ES-I3 (cell line): ENCODE results near the gene FBXW5.

ENCODE experiments used
- H3K36me3 ChIP-seq: 2 replicates; pipeline ENCODE4 v1.6.1; 2013; ENCODE audit warnings: mild to moderate bottlenecking, low read length, control low read depth, moderate library complexity; ENCODE audit not compliant: insufficient read depth
- H3K4me1 ChIP-seq: 2 replicates; pipeline ENCODE4 v1.6.1; 2013; ENCODE audit warnings: mild to moderate bottlenecking, control low read depth, low read length; ENCODE audit not compliant: insufficient read depth
- H3K9ac ChIP-seq: 2 replicates; pipeline ENCODE4 v1.6.1; 2013; ENCODE audit warnings: low read depth, mild to moderate bottlenecking, low read length, moderate library complexity
- H3K9me3 ChIP-seq: 2 replicates; pipeline ENCODE4 v1.6.1; 2013; ENCODE audit warnings: mild to moderate bottlenecking, low read length, moderate library complexity; ENCODE audit not compliant: control insufficient read depth, insufficient read depth

FBXW5 gene

GRCh38 chr9:136930014-136930413 is 14.5 kb downstream of the FBXW5 start:
- peaks cover 3% of the 10 kb centered on the region for H3K36me3 ChIP-seq

GRCh38 chr9:136928591-136928990 is 15.9 kb downstream of the FBXW5 start:
- Histone ChIP-seq H3K9ac (no peak overlapping the region), H3K4me1 (no peaks in the 10 kb centered on the region), H3K36me3 (peaks cover 3% of the 10 kb centered on the region), H3K9me3 (no peaks in the 10 kb centered on the region)

More at GRCh38 chr9:136930014-136930413, 14.5 kb downstream of the FBXW5 start:
- Histone ChIP-seq H3K9ac (no peak overlapping the region), H3K4me1 (no peaks in the 10 kb centered on the region), H3K9me3 (no peaks in the 10 kb centered on the region)

- H3K36me3 ChIP-seq = peaks cover 3% of the 10 kb centered on the region; the same call in 1 of the 2 replicates
- no peak overlapping the region for H3K9ac ChIP-seq
- H3K9me3 ChIP-seq = no peaks in the 10 kb centered on the region
- no peaks in the 10 kb centered on the region for H3K4me1 ChIP-seq
Observed at GRCh38 chr9:136927343-136928271, 16.9 kb downstream of the FBXW5 start.

GRCh38 chr9:136926749-136927148 is 17.8 kb downstream of the FBXW5 start:
- Histone ChIP-seq H3K9me3 (no peaks in the 10 kb centered on the region), H3K4me1 (no peaks in the 10 kb centered on the region), H3K36me3 (peaks cover 7% of the 10 kb centered on the region; the same call in 1 of the 2 replicates), H3K9ac (no peak overlapping the region)

GRCh38 chr9:136926154-136926704 is 18.3 kb downstream of the FBXW5 start:
- Histone ChIP-seq H3K36me3 (peaks cover 7% of the 10 kb centered on the region), H3K9me3 (no peaks in the 10 kb centered on the region), H3K9ac (no peak overlapping the region), H3K4me1 (no peaks in the 10 kb centered on the region)

GRCh38 chr9:136925414-136926153 is 19.0 kb downstream of the FBXW5 start:
- no peaks in the 10 kb centered on the region for H3K9me3 ChIP-seq
- H3K36me3 ChIP-seq = peaks cover 7% of the 10 kb centered on the region

GRCh38 chr9:136923881-136924280 is 20.7 kb downstream of the FBXW5 start:
- Histone ChIP-seq H3K9me3 (no peaks in the 10 kb centered on the region), H3K4me1 (no peaks in the 10 kb centered on the region), H3K36me3 (peaks cover 10% of the 10 kb centered on the region), H3K9ac (no peak overlapping the region)

More at GRCh38 chr9:136925414-136926153, 19.0 kb downstream of the FBXW5 start:
- no peaks in the 10 kb centered on the region for H3K4me1 ChIP-seq
- H3K9ac ChIP-seq = no peak overlapping the region

GRCh38 chr9:136922540-136922939 is 22.0 kb downstream of the FBXW5 start:
- peaks cover 10% of the 10 kb centered on the region for H3K36me3 ChIP-seq
- no peaks in the 10 kb centered on the region for H3K9me3 ChIP-seq
- H3K9ac ChIP-seq = no peak overlapping the region
- no peaks in the 10 kb centered on the region for H3K4me1 ChIP-seq

- no peaks in the 10 kb centered on the region for H3K9me3 ChIP-seq
- H3K4me1 ChIP-seq = no peaks in the 10 kb centered on the region
- H3K9ac ChIP-seq = no peak overlapping the region
- peaks cover 10% of the 10 kb centered on the region for H3K36me3 ChIP-seq
Observed at GRCh38 chr9:136921718-136922117, 22.8 kb downstream of the FBXW5 start.

GRCh38 chr9:136921307-136921706 is 23.2 kb downstream of the FBXW5 start:
- no peaks in the 10 kb centered on the region for H3K9me3 ChIP-seq
- peaks cover 10% of the 10 kb centered on the region for H3K36me3 ChIP-seq
- H3K9ac ChIP-seq = no peak overlapping the region
- H3K4me1 ChIP-seq = no peaks in the 10 kb centered on the region

- H3K36me3 ChIP-seq = peaks cover 10% of the 10 kb centered on the region
- H3K9me3 ChIP-seq = no peaks in the 10 kb centered on the region
- H3K9ac ChIP-seq = no peak overlapping the region
- H3K4me1 ChIP-seq = no peaks in the 10 kb centered on the region
Observed at GRCh38 chr9:136920734-136921231, 23.8 kb downstream of the FBXW5 start.

- Histone ChIP-seq H3K9me3 (no peaks in the 10 kb centered on the region), H3K4me1 (no peaks in the 10 kb centered on the region), H3K36me3 (peaks cover 15% of the 10 kb centered on the region), H3K9ac (no peak overlapping the region)
Observed at GRCh38 chr9:136920069-136920468, 24.5 kb downstream of the FBXW5 start.

GRCh38 chr9:136917902-136918301 is 26.6 kb downstream of the FBXW5 start:
- H3K36me3 ChIP-seq = peaks cover 15% of the 10 kb centered on the region
- H3K9ac ChIP-seq = no peak overlapping the region
- no peaks in the 10 kb centered on the region for H3K4me1 ChIP-seq
- no peaks in the 10 kb centered on the region for H3K9me3 ChIP-seq
